Hematopoietic multipotent progenitor cell treated with erythropoietin and hydrocortisone succinate and interleukin-3 and kit ligand, for 15 days (in vitro differentiated cells): ENCODE data around the gene VEZT.
A peak's percentile ranks its signal among the peaks of the same experiment; 100 is the strongest.
"Not testable (repeated sequence)": the region's sequence is repeated elsewhere in the genome, so short reads cannot be mapped to it uniquely, and the experiment has no call there.

Experiments used
- DNase-seq: peaks from one replicate; pipeline ENCODE4 v3.0.0-alpha.2; 2015; ENCODE audit warnings: low spot score

VEZT gene, protein sequence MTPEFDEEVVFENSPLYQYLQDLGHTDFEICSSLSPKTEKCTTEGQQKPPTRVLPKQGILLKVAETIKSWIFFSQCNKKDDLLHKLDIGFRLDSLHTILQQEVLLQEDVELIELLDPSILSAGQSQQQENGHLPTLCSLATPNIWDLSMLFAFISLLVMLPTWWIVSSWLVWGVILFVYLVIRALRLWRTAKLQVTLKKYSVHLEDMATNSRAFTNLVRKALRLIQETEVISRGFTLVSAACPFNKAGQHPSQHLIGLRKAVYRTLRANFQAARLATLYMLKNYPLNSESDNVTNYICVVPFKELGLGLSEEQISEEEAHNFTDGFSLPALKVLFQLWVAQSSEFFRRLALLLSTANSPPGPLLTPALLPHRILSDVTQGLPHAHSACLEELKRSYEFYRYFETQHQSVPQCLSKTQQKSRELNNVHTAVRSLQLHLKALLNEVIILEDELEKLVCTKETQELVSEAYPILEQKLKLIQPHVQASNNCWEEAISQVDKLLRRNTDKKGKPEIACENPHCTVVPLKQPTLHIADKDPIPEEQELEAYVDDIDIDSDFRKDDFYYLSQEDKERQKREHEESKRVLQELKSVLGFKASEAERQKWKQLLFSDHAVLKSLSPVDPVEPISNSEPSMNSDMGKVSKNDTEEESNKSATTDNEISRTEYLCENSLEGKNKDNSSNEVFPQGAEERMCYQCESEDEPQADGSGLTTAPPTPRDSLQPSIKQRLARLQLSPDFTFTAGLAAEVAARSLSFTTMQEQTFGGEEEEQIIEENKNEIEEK

DNA sequence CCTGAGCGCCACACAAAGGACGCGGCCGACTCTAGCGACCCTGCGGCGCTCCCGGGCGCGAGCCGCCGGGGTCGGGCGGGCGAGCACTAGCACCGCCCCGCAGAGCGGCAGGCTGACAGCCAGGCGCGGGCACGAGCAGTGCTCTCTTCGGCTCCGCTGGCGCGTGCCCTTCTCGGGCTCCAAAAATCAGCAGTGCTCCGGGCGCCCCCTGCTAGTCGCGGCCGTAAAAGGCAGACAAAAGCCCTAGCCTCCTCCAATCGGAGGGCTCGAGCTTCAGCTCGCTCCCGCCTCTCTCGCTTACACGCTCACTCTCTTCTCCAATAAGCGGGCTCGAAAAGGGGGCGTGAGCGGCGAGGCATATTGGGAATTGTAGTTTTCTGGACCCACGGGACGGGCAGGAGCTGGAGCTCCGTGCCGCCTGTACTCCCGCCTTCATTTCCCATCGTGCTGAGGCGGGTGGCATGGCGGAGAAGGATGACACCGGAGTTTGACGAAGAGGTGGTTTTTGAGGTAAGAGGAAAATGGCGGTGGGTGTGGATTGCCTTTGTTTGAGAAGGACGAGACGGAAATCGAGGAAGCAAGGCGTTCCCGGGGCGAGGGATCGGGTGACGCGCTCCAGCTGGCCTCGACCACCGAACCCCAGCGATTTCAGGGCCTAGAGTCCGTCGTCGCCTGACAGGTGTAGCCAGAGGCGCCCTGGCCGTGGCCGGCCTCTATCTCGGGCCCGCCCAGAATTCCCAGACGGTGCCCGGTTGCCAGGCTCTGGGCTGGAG is at the start of gene VEZT, which contains the start of gene FGD6:
Gene VEZT, plus strand, starts transcription at position 431 of the 773 bp plus-strand sequence. Its CDS starts 44 bp downstream, at position 475.
Gene FGD6, minus strand, starts transcription at position 91 of the 773 bp plus-strand sequence. CDS start 227 bp downstream, outside the sequence.
- DNase-seq = peak; percentile 99

DNA sequence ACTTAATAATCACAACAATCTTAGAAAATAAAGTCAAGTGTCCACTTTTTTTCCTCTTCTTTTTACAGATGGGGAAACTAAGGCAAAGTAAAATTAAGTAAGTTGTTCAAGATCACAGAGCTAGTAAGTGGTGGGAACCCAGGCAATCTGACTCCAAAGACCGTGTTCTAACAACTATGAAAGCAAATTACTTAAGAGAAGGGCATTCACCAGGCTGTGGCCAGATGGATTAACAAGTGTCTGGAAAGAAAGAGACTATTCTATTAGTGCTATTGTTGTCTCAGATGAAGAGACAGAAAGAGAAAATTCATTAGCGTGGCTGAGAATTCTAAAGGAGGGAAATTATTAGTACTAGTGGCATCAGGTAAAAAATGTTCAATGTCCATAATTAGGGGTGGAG is 48.9 kb upstream of the VEZT start:
- no peak for DNase-seq

DNA sequence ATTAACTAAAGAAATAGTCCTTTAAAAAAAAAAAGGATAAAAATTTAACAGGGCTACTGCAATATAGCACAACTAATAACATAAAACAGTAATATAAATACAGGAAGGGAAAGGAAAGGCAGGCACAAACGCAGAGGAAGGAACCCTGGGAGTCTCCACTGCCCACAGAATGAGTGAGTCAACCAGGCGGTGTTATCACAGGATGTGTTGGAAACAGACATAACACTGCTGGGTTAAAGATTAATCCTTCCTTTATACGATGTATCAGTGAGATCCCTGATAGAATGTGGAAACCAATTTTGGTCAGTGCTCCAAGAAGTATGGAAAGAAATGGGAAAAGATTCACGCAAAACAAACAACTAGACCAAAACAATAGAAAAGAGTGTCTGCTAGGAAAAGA is 48.2 kb upstream of the VEZT start:
- DNase-seq = no peak

DNA sequence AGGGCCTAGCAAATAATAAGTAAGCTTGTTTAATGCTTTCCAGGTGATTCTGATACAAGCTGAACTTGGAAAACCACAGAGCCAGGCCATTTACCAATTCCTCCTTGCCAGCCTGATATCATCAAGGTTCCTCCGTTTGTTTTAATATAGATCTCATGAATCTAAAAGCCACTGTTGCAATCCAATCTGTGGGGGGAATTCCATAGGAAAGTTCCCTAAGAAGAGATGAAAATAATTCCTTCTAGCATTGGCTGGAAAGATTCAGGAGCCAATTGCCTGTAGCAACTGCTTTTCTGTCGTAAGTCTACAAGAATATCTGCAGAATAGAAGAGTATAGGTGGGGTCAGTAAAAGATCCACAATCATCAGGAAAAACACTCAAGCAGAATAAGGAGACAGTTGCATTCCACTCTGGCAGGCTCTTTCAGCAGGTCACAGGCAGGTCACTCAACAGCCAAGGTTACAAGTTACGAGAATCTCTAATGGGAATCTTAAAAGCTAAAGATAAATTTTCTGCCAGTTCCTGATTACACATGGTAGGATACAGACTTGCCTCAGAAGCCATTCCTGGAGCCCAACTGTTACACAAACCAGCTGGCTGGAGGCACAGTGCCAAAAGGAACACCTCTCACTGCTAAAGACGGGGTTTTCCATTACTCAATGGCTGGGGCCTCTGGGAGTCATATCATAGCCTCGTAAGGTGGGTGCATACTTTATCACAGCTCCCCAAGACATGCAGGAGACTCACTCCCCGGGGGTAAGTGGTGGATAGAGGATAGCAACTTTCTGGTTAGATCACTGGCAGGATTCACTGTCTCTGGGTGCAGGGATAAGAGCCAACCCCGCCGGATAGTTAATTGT is 44.0 kb upstream of the VEZT start:
- no peak for DNase-seq

DNA sequence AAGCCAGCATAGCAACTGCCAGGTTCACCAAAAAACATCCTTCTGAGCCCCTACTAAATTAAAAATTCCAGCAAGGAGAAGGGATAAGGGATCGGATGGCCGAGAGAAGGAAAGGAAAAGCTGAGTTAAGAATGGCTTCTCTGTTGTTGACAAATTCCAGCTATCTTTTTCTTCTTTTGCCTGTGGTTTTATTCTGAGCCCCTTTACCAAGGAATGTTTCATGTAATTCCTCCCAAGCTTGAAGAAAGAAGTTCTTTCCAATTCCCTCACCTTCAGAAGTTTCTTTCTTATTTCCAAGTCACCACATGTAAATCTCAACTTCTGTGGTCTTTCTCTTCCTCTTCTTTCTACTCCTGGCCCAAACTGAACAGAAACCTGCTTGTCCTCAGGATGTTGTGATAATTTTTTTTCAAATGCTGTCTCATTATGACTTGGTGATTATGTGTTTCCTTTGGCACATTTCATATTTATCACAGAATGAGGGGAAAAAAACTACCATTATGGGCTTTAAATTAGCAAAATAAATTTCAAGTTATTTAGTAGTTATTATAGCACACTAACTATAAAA is 40.3 kb upstream of the VEZT start:
- DNase-seq = no peak

DNA sequence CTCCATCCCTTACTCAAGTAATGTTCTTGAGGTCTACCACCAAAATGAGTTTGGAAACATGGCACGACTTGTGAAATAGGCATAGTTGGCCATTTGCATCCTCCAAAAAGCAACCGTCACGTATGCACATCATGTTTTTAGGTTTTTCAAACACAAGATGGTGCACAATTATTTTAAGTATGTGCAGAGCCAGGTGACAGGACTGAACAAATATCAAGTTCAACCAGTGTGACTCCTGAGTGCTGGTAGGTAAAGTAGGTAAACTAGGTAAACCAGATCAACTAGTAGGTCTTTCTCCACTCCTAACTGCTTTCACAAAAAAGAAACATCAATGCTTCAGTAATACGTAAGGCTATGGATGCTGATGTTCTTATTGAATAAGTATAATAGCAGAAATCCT is 39.5 kb upstream of the VEZT start:
- no peak for DNase-seq

DNA sequence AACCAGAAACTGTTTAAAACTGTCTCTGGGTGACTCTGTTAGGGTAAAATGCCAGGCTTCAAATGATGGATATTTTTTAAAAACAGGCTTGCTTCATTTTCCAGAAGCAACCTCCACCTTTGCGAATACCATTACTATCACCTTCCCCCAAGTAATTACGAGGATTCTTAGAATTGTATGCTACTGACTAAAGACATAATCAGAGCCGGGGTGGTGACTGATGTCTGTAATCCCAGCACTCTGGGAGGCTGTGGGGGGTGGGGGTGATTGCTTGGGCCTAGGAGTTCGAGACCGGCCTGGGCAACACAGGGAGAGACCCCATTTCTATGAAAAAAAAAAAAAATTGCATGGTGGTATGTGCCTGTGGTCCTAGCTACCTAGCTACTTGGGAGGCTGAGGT is 38.6 kb upstream of the VEZT start:
- DNase-seq = no peak

DNA sequence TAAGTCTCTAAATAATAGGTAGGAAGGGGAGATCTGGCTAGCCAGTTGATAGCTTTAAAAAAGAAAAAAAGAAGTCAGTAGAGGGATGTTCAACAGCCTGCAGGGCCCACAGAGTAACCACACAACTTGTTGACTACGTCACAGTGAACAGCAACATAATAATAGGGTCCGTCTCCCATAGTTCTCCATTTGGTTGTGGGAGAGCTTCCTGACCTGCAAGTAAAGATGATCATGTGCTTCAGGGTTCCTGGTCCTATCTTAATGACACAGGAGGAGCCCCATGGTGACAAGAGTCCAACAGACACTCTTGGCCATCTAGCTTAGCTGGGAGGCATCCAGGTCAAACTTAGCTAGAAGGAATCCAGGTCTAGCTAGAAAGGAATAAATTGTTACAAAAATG is 36.5 kb upstream of the VEZT start:
- DNase-seq = no peak

DNA sequence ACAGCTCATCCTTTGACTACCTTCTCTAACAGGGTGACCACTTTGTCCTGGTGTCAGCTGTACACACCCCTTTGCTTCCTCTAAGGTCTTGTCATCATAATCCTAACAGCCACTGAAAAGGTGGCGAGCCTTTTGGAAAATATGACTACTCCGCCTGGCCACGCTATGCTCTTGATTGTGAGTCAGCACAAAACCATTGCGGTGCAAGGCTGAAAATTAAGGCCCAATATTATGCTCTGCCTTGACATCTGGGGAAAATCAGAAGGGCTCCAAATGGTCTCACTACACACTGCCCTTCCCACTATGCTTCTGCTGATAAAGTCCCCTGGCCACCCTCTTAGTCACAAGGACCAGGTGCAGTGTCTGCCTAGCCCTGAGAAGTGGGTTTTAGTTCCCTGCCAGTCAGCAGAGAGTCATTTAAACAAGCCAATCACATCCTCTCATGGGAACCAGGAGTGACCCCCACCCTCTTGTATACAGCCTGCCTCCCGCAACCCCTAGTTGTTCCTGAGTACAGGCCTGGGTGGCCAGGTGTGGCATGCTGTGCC is 34.7 kb upstream of the VEZT start:
- no peak for DNase-seq

DNA sequence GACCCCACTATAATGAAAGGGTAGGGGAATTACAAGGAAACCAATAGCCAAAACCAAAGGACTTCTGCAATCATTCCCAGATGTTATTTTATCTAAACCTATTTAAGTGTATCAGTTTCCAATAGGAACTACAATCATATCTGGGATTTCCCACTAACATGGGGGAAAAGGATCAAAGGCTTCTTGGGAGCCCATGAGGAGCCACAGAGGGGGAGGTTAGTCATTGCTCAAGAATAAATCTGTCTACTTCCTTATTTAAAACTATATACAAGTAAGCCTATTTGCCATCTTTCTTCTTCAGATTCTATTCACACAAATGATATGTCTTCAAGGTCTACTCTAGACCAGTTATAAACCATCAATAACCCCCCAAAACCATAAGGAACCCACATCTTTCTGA is 33.5 kb upstream of the VEZT start:
- DNase-seq = no peak

DNA sequence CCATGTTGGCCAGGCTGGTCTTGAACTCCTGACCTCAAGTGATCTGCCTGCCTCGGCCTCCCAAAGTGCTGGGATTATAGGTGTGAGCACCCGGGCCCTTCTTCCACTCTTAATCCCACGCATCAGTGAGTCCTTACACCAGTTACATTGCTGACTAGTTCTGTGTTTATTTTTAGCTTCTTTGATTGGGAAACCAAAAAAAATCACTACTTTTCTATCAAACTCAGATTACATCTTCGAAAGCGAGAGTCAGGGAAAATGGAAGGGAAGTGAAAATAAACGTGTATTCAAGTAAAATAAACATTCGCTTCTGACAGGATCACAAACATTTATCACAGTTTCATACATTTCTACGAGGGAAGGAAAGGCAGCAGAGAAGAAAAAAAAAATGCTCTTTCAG is 32.5 kb upstream of the VEZT start:
- DNase-seq = no peak

DNA sequence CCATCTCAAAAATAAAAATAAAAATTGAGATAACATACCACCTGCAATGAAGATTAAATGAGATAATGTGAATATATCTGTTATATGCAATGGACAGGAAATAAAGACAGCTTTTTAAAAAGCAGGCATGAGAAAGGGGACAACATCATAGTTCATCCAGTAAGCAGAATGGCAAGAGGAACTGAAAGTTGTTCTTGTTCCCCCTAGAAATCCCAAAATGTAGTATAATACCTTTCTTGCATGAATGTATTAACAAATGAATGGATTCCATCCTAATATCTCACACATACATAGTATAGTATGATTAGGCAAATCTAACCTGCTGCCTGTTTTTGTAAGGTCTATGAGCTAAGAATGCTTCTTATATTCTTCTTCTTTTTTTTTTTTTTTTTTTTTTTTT is 31.8 kb upstream of the VEZT start:
- DNase-seq = no peak

DNA sequence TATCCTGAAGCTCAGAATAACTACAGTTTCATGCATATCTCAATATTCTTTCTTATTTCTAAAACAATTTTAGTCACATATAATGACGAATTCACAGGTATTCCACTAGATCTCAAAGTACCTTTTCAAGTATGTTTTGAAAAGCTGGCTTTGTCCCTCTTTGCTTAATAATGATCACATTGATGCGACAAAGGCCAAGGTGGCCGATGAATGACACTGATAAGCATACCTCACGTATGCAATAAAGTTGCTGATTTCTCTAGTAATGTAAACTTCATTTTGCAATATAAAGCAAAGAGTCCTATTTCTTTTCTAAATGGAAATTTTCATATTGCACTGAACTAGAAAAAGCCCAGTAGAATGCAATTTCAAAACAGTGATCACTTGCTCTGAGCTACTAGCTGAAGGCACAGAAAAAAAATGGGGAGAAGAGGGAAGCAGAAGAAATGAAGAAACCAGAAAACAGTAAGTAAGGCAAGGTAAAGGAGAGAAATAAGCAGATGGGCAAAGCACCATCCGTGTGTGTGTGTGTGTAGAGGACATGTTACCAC is 29.7 kb upstream of the VEZT start:
- DNase-seq = no peak

DNA sequence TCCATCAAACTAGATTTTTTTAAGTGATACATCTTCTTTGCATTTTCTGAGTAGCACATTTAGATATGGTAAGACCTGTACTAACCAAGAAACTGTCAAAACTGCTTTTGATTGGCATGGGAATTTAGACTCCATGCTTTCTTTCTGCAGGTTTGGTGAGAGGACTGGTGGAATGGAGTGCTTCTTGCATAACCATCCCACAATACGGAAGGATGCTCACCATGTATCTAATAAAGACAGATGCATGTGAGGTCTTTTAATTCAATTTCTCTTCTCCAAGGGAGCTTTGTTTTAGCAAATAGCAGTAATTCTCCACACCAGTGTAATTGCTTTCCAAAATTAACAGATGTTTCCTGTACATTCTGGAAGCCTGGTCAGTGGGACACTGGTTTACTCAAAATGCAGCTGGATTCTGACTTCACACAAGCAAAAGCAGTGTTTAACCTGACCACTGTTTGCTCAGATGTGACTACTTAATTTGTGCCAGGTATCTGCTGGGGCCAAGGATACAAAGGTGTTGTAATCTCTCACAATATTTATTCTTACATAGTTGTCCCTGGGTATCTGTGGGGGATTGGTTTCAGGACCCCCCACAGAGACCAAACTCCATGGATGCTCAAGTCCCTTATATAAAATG is 26.4 kb upstream of the VEZT start:
- DNase-seq = no peak

DNA sequence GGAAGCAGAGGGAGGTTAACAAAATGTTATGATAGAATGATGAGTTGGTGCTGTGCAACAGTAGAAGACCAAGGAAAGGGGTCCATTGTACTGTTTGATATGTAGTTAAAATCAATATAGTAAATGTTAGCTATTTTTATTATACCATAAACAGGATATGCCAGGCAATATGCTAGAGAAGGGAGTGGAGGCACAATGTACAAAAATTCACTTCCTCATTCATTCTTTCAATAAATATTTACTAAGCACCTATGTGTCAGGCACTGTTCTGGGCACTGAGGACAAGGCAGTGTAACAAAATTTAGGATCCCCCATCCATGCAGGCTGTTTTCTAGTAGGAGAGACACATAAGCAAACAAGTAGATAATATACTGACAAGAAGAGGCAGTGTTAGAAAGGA is 25.3 kb upstream of the VEZT start:
- DNase-seq = no peak

DNA sequence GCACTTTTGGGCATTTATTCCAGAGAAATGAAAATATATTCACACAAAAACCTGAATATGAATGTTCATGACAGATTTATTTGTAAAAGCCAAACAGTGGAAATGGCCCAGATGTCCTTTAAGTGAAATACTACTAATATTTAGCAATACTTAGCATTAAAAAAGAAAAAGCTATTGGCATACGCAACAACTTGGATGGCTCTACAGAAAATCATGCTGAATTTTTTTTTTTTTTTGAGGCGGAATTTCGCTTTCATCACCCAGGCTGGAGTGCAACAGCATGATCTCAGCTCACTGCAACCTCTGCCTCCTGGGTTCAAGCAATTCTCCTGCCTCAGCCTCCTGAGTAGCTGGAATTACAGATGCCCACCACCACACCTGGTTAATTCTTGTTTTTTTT is 24.5 kb upstream of the VEZT start:
- DNase-seq = no peak

DNA sequence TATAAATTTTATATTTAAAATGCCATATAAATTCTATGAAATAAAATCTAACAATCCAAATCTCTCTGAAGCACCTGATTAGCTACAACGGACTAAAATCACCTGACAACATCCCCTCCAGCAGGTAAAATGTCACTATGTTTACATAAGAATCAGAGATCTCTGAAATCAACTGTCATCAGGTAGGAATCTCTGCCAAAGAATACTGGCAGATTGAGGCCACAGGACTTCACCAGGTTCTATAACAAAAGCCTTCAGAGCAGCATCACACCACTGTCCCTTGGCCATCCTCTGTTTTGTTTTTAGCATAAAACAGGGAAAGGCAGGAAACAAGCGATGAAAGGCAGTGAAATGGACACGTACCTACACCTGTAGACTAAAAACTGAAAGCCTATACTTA is 22.5 kb upstream of the VEZT start:
- DNase-seq = no peak

DNA sequence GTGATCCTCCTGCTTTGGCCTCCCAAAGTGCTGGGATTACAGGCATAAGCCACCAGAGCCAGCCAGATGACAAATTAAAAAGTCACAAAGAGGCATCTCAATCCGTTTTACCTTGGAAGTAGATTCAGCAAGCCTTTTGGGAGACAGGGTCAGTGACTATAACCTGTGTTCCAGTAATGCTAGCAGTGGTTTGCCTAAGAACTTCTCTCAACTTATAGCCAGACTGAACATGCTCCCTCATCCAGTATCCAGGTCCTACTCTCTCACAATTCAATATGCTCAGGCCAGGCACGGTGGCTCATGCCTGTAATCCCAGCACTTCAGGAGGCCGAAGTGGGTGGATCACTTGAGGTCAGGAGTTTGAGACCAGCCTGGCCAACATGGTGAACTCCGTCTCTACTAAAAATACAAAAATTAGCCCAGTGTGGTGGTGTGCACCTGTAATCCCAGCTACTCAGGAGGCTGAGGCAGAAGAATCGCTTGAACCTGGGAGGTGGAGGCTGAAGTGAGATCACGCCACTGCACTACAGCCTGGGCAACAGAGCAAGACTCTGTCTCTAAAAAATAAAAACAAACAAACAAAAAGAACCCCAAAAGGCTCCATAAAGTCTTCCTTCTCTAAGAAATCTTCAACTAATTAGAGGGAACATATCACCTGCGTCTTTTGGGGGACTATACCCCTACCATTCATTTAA is 20.6 kb upstream of the VEZT start:
- DNase-seq = not testable (repeated sequence)

DNA sequence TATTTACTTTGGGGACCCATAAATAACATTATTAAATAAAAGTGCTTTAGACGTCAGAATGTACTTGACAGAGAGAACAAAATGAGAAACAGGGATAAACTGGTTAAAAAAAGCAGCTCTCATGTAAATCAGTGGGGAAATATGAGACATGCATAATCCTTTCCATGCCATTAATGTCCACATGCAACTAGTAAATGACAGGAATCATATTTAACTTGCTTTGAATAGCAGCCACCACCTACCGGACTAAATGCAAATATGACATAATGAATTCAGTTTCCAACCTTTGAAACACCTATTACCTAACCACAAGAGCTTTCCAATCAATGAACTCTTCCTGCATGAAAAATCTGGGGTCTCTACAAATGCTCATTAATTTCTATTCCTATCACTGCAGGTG is 20.0 kb upstream of the VEZT start:
- no peak for DNase-seq

DNA sequence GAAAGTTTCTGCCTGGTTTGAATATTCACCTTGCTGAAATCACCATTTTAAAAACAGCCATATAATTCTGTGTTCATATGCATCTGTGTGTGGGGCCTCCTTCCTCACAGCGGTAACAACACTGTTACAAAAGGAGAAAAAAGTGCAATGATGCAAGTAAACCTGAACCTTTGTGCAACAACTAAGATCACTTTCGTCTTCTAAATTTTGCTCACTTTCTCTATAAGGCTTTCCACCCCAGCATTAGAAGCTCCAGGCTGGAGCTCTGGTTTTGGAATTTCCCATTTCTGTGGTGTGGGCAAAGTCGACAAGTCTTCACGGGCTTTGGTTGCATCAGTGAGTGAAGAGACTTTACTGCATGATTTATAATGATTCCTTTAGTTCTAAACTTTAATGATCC is 18.7 kb upstream of the VEZT start:
- no peak for DNase-seq
